Bronchial epithelial cell (primary cell): ENCODE results near the gene CMBL. TPM values are rescaled to one million over a fixed set of nuclear protein-coding genes. Genes with fewer than 3 reads are reported as not detected.

Experiments
- DNase-seq: peaks from one replicate; pipeline ENCODE4 v3.0.0-alpha.2; 2010; ENCODE audit warnings: low read depth
- FAIRE-seq: peaks from 2 replicates; lab custom pipeline; 2011; peaks lifted over from hg19 to GRCh38; lab: Jason Lieb, UNC
- H3K27me3 ChIP-seq: 2 replicates; pipeline ENCODE4 v1.5.1; 2011; ENCODE audit warnings: low read length; ENCODE audit not compliant: control insufficient read depth, insufficient read depth
- H3K36me3 ChIP-seq: 2 replicates; pipeline ENCODE4 v1.5.1; 2011; ENCODE audit warnings: low read length; ENCODE audit not compliant: control insufficient read depth, insufficient read depth
- H3K4me3 ChIP-seq: 2 replicates; pipeline ENCODE4 v1.5.1; 2011; ENCODE audit warnings: mild to moderate bottlenecking, low read depth, low read length, control low read depth
- CTCF ChIP-seq: IDR thresholded peaks from 2 replicates; pipeline ENCODE4 v1.5.1; 2011; ENCODE audit warnings: mild to moderate bottlenecking, moderate library complexity, low read length, control low read depth, inconsistent platforms; ENCODE audit not compliant: insufficient read depth, severe bottlenecking
- total RNA-seq: library from RNA; depleted of rRNA; stranded (reverse); fragments of >200 nt; gene quantifications from 2 replicates; pipeline ENCODE4 v1.2.1, GENCODE V29; 2014

The CMBL gene
- total RNA-seq, 1 donor from 2014 or later: 6.1 TPM

- Histone ChIP-seq H3K27me3 (no peaks in the 10 kb centered on the region), H3K36me3 (no peaks in the 10 kb centered on the region), H3K4me3 (no peak overlapping the region)
- no peak for FAIRE-seq
- no peak for TF ChIP-seq CTCF
- DNase-seq: no peak
Measured at GRCh38 chr5:10293907-10294662, 13.6 kb downstream of the CMBL start.

- no peak for TF ChIP-seq CTCF
- FAIRE-seq (no peak), DNase-seq (no peak)
- no peaks in the 10 kb centered on the region for H3K36me3 ChIP-seq
- no peak overlapping the region for H3K4me3 ChIP-seq
- H3K27me3 ChIP-seq: no peaks in the 10 kb centered on the region
Measured at GRCh38 chr5:10291692-10292339, 15.9 kb downstream of the CMBL start.

DNA sequence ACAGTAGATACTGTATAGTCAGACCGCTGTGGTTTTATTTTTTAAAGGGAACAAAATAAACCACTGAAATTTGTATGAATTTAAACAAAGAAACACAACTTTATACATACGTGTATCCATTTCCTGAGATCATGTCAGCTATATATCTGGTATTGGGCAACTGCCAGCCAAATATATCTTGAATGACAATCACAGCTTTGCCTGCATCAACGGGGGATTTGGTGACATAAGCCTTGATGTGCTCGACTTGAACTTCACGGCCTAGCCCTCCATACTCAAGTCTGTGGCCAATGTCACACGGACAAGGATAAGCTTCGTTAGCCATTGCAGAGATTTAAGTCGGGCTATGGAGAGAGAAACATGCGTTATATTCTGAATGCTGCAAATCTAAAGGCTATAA, 17.3 kb downstream of the CMBL start:
- H3K4me3 ChIP-seq: no peak overlapping the region
- no peaks in the 10 kb centered on the region for H3K27me3 ChIP-seq
- H3K36me3 ChIP-seq: no peaks in the 10 kb centered on the region
- FAIRE-seq (no peak), DNase-seq (no peak)
- no peak for TF ChIP-seq CTCF

GRCh38 chr5:10289991-10290390, 17.7 kb downstream of the CMBL start:
- no peaks in the 10 kb centered on the region for H3K27me3 ChIP-seq
- H3K4me3 ChIP-seq: no peak overlapping the region
- TF ChIP-seq CTCF: no peak
- FAIRE-seq: no peak
- no peak for DNase-seq
- no peaks in the 10 kb centered on the region for H3K36me3 ChIP-seq

GRCh38 chr5:10289353-10289752, 18.3 kb downstream of the CMBL start:
- no peak for DNase-seq
- FAIRE-seq: no peak
- H3K4me3 ChIP-seq: no peak overlapping the region
- H3K27me3 ChIP-seq: no peaks in the 10 kb centered on the region
- H3K36me3 ChIP-seq: no peaks in the 10 kb centered on the region
- TF ChIP-seq CTCF: no peak
